RPMI8226 (cell line): ENCODE measurements around the gene LHFPL3.
"Not testable (repeated sequence)": the region's sequence is repeated elsewhere in the genome, so short reads cannot be mapped to it uniquely, and the experiment has no call there.

Experiments
- DNase-seq: peaks from one replicate; pipeline ENCODE4 v3.0.0-alpha.2; 2015

The LHFPL3 gene

DNA sequence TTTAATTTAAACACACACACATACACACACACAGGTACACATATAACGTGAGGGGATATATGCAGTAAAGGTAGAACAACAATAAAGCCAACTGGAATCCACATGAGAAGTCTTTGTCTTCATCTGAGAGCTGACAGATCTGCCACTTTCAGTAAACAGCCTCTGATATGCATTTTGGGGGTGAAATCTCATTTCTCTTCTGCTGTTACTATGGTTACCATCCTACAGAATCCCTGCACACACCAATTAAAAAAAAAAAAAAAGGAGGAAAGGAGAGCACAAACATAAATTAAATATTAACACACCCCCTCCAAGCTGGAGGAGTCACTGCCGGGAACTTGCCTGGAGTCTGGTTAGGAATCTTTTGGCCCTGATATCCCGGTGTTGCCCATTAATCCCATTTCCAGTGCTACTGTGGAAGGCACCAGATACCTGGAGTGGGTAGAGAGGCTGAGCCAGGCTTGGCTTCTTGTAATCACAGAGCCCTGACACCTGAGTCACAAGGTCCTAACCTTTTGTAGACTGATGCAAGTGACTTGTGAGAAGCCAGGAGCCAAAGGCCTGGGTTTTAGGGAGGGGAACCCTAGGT lies 169.1 kb downstream of the LHFPL3 start:
- no peak for DNase-seq

- DNase-seq = no peak
Measured at GRCh38 chr7:104499975-104500374, 171.6 kb downstream of the LHFPL3 start.

- DNase-seq = no peak
Measured at GRCh38 chr7:104509874-104510273, 181.5 kb downstream of the LHFPL3 start.

GRCh38 chr7:104524853-104525252 lies 196.4 kb downstream of the LHFPL3 start:
- DNase-seq = no peak

DNA sequence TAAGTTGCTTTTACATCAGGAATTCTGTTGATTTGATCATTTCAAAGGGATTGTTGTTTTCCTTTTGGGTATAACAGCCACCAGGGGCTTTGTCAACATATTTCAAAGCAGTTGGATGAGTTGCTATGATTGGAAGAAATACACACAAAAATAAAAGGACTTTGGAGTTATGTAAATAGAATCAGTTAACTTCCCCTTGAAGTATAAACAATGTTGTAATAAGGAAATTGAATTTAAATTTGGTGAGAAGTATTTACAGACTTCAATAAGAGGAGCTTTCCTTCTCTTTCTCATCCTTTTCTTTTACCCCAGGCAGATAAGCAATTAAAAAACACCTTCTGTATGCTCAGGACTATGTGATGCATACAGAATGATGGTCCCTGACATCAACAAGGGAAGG lies 199.7 kb downstream of the LHFPL3 start:
- no peak for DNase-seq

DNA sequence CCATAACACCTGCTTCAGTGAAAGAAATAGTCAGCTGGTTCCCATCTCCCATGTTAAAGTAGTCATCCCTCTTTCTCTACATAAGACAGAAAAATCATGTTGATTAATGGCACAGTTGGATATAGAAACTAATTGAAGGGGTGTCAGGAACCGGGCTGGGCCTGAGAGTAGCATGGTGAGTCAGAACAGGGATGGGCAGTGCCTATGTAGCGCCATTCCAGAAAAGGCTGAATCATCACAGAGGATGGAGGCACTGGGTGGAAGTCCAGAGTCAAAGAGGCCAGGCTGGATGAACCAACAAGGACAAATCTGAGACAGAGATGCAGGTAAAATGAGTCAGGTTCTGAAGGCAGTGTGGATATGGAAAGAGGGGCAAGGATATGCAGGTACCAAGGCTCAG lies 201.2 kb downstream of the LHFPL3 start:
- DNase-seq = no peak

DNA sequence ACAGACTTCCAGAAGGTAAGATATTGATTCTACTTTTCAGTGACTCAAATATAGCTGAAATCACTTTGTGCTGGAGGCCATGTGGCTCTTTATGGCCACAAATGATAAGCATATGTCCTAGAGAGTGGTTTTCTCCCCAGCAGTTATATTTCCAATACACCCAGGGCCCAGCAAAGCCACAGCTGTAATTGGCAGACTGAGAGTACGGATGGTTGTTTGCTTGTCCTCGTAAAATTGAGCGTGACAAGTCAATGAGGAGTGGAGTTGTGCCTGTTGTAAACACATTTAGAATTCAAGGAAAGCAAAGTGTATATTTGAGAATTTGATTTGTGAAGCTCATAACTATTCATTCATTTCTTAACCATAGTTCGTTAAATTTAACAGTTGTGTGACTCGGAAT lies 201.8 kb downstream of the LHFPL3 start:
- DNase-seq = no peak

GRCh38 chr7:104534149-104534548 lies 205.7 kb downstream of the LHFPL3 start:
- no peak for DNase-seq

DNA sequence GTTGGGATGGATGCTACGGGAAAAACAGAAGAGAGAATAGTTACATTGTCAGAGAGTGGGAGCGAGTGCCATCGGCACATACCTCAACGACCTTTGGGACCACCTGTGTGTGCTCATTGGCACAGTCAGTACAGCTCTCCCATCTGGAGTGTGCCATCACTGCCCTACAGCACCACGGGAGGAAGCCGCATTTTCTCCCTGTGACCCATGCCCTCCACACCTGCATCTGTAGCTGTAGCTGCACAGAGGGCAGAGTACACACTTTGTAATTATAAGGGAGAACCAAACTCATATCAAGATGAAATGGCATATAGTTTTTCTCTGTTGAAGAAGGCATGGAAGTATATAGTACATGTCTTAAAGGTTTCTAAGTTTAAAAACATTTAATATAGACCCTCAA lies 207.4 kb downstream of the LHFPL3 start:
- DNase-seq = no peak

- DNase-seq = no peak
Measured at GRCh38 chr7:104536956-104537355, 208.6 kb downstream of the LHFPL3 start.

- DNase-seq = no peak
Measured at GRCh38 chr7:104538152-104538551, 209.7 kb downstream of the LHFPL3 start.

DNA sequence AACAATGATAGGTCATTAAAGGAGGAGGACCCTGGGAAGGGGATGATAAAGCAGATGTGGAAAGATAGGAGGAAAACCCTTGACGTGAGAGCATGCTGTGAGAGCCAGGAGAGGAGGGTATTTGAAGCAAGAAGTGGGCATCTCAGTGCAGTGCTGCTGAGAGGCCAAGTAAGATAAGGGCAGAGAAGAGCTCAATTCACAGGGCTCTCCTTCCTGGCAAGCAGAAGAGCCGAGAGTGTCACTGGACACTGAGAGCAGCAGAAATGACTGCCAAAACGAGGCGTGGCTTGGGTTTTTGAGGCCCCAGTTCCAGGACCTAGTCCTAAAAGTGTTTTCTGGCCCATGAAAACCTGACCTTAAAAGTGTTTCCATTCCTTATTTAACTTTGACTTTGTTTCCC lies 213.5 kb downstream of the LHFPL3 start:
- no peak for DNase-seq

DNA sequence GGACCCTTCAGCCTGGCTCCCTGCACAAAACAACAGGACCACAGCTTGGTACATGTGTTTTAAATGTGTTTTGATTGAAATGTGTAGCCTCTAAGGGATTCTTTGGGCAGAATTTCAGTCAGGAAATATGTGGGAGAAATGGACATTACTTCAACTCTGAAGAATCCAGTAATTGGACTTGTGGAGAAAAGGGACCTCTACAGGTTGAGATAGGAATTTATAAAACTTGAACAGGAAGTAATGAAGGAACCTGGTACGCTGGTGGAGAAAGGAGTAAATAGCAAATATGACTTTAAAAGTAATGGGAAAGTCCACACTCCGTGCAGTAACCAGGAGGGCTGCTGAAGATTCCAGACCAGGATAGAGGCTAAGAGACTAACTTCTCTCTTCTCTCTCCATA lies 220.5 kb downstream of the LHFPL3 start:
- DNase-seq = no peak

DNA sequence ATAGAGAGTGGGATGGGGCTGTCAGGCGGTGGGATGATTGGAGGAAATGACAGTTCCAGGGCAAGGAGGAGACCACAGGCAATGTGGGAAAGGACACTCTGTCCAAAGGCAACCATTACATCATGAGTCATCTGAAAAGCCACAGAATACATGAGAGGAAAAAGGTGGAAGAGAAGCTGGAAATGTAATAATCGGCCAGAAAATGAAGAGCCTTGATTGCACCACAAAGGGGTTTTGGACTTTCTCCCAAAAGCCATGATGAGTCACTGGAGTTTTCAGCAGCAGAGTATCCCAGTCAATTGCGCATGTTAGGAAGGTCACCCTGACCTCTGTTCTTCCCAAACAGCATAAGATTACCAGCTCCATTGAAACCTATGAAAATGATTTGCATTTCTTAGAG lies 222.0 kb downstream of the LHFPL3 start:
- no peak for DNase-seq

DNA sequence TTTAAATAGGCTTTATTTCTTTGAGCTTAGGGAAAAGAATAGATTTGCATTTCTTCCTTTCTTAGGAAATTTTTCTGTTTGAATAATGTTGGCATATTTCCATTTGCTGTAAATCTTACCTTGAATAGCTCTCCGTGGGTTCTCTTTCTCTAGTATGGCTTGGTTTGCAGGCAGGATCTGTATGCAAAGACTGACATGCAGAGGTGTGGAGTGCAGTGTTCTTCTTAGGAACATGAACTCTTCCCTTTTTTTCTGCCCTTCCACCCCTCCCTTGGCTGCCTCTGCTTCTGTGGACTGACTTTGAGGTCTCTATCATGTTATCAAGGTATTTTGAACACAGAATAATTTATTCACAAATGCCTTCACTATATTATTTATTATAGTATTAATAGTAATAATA lies 222.8 kb downstream of the LHFPL3 start:
- DNase-seq = no peak

GRCh38 chr7:104552102-104552501 lies 223.7 kb downstream of the LHFPL3 start:
- DNase-seq = peak; percentile 77

DNA sequence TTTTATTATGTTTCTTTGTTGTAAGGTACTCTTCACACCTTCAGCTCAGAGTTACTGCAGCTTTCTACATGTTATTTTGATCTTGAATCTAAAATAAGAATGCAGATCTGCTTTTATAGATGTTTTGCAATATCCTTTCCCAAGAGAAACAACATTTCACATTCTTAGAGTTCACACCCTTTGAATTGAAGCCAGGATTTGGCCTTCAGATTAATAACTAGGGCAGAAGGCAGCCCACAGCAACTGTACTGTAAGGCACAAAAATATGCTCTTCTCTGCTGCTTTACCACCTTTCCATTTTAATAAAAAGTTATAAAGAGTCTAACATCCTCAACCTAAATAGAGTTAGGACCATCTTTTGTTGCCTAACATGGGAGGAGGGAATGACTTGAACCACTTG lies 224.7 kb downstream of the LHFPL3 start:
- DNase-seq = no peak

GRCh38 chr7:104563350-104563901 lies 235.0 kb downstream of the LHFPL3 start:
- DNase-seq = peak; percentile 25

DNA sequence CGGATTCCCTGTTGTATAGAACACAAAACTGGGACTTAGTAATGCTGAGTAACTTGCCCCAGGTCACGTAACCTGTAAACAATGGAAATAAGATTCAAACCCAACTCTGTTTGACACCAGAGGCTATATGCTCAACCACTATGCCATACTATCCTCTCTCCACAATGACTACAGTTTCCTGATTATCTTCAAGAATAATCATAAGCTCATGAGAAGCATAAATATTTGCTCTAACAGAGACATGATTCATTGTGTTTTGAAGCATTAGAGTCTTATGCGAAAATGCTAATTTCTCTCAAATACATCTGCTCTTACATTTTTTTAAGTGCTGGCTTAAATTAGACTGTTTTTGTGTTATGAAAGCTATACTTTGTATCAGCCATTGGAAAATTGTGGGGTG lies 241.3 kb downstream of the LHFPL3 start:
- DNase-seq = no peak

- no peak for DNase-seq
Measured at GRCh38 chr7:104572554-104572953, 244.2 kb downstream of the LHFPL3 start.

DNA sequence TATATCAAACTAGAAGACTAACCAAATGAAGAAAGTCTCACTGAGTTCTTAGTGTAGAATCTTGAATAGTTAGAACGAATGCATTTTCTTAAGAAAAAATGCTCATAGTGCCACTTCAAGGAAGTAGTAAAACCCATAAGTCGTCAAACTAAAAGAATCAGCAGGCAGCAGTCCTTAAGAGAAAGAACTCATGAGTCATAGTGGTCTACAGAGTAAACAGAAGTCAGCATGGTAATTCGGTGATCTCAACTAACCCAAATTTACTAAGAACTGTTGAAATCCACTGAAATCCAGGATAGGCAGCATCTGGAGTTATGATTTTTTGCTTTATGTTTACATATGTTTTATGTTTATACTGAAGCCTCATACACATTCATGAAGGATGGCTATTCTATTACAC lies 256.2 kb downstream of the LHFPL3 start:
- no peak for DNase-seq

GRCh38 chr7:104595591-104595990 lies 267.2 kb downstream of the LHFPL3 start:
- not testable (repeated sequence) for DNase-seq

- no peak for DNase-seq
Measured at GRCh38 chr7:104603957-104604356, 275.6 kb downstream of the LHFPL3 start.

DNA sequence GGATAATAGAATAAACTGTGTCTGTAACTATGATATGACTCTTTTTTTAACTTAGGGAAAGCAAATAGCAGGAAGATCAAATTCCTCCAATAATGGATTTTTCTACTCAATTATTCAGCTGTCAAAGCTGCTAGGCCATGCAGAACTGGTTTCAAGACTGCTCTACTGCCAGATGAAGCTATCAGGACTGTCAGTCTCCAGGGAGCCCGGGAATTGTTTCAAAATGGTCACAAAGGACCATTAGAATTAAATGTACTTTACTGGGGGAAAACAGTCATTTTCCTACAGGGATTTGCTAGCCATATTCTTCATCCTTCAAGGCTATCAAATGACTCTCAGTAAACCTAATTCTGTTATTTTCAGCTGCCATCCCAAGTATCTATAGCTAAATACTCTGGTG lies 276.3 kb downstream of the LHFPL3 start:
- no peak for DNase-seq

DNA sequence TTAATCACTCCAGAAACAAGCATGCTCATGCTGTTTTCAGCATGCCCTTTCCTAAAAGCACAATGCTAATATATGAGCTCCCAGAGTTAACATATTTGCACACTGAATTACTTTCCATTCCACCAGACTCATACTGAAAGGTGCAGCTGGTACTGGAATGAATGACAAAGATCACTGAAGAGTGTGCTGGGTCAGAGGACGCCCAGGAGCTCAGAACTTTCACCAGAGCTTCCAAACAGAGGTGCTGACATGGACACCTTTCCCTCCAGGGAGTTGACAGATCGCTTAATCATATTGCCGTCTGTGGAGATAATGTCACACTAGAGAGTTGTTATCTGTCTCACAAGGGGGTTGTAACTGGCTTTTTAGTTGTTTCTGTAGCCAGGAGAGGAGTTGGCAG lies 292.9 kb downstream of the LHFPL3 start:
- DNase-seq = no peak
